ENCODE data around the gene SHD. TPM values are rescaled to one million over a fixed set of nuclear protein-coding genes. Genes with fewer than 3 reads are reported as not detected.

The SHD gene
- total and polyA plus RNA-seq, 2 donors (not counting 3 experiments of a cell fraction or from before 2014, with no cell fraction given): not detected

DNA sequence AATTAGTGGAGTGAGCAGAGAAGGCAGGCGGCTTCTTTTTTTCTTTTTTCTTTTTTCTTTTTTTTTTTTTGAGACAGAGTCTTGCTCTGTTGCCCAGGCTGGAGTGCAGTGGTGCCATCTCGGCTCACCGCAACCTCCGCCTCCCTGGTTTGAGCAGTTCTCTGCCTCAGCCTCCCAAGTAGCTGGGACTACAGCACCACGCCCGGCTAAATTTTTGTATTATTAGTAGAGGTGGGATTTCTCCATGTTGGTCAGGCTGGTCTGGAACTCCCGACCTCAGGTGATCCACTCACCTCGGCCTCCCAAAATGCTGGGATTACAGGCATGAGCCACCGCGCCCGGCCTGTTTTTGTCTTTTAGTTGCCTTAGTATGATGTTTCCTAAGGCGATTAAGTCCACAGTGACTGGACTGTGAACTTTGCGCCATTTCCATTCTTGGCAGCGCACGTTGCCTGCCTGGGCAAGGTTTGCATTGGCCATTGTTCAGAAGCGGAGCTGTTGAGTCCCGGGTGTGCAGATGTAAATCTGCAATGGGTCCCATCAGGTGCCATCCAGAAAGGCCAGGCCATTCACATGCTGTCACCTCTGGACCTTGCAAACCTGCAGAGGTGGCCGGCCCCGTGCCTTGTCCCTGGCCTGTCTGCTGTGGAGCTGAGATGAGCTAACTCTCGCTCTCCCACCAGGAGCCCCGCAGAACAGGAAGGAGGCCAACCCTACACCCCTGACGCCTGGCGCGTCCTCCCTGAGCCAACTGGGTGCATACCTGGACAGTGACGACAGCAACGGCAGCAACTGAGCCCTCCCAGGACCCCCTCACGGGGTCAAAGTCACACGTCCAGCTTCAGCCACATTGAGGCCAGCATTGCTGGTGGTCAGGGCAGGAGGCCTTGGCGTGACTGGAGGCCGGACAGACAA is 10.9 kb upstream of the SHD start:
- Histone ChIP-seq H3K36me3 (ENCODE audit: control insufficient read depth in 2 of 2, extremely low read depth in 1 of 2, insufficient read depth in 2 of 2, low read length in 2 of 2) (peaks cover 0 to 13% of the 10 kb centered on the region in 2 experiments), H3K9ac (replicated peaks; ENCODE audit: extremely low read depth, insufficient read depth, low read length) (no peak overlapping the region), H3K27me3 (ENCODE audit: control insufficient read depth in 2 of 2, insufficient read depth in 2 of 2, low read length in 2 of 2) (no peaks in the 10 kb centered on the region), H3K9me3 (replicated peaks; ENCODE audit: control insufficient read depth, insufficient read depth, low read length) (no peaks in the 10 kb centered on the region), H3K4me2 (ENCODE audit: insufficient read depth, low read length) (no peak overlapping the region), H3K4me3 (replicated peaks in 1 of 3; ENCODE audit: insufficient read depth in 1 of 3, low read depth in 1 of 3, low read length in 3 of 3) (no peak overlapping the region), H3K79me2 (ENCODE audit: control insufficient read depth, insufficient read depth, low read length) (no peaks in the 10 kb centered on the region), H3K9me1 (replicated peaks; ENCODE audit: control insufficient read depth, extremely low read depth, insufficient read depth, low read length) (no peaks in the 10 kb centered on the region), H2AFZ (ENCODE audit: low read depth, low read length) (no peak overlapping the region), H4K20me1 (replicated peaks; ENCODE audit: control insufficient read depth, extremely low read depth, insufficient read depth, low read length) (no peaks in the 10 kb centered on the region), H3K4me1 (ENCODE audit: control insufficient read depth, extremely low read depth, insufficient read depth, low read length) (no peaks in the 10 kb centered on the region), H3K27ac (ENCODE audit: insufficient read depth, low read depth, low read length) (no peak overlapping the region)
- ChIA-PET CTCF (interaction anchor here (0.8 to 4.9 kb wide), 28 partner anchors 9 to 368 kb away, joined by 3 to 120 read pairs (median 4); partner anchors contain the start of genes CHAF1A, EBI3, MPND and PLIN4), POLR2A (no interaction called here)
- no peak for FAIRE-seq
- dilution Hi-C loops (cut with MboI; ENCODE audit: extremely low pct_ligation_motif_present, low sequenced_read_pairs) (no loop called here), intact Hi-C loops (cut with micrococcal nuclease) (loop anchor here (1.0 kb wide), 2 partner anchors 84 to 131 kb away; no protein-coding TSS in a partner anchor)
- BruUV-seq (replicated peaks): no TSS peak
- DNase-seq (ENCODE audit: low read depth, low spot score): no peak
- TF ChIP-seq POLR2A (IDR thresholded peaks at IDR 0.05; ENCODE audit: low read depth, low read length) (no peak), MYC (IDR thresholded peaks at IDR 0.05; ENCODE audit: low read depth, low read length) (no peak), EZH2 (IDR thresholded peaks at IDR 0.05; ENCODE audit: borderline replicate concordance, low read depth, low read length, severe bottlenecking) (no peak), GATA2 (IDR thresholded peaks at IDR 0.05; ENCODE audit: insufficient read depth, insufficient read length, low read depth, low read length) (no peak), JUN (IDR thresholded peaks at IDR 0.05; ENCODE audit: borderline replicate concordance, insufficient read depth, insufficient read length, low read depth) (no peak), FOS (IDR thresholded peaks at IDR 0.05; ENCODE audit: borderline replicate concordance, insufficient read depth, low read length) (no peak)
